Measurements from ENCODE around the gene BEST1.

DNA sequence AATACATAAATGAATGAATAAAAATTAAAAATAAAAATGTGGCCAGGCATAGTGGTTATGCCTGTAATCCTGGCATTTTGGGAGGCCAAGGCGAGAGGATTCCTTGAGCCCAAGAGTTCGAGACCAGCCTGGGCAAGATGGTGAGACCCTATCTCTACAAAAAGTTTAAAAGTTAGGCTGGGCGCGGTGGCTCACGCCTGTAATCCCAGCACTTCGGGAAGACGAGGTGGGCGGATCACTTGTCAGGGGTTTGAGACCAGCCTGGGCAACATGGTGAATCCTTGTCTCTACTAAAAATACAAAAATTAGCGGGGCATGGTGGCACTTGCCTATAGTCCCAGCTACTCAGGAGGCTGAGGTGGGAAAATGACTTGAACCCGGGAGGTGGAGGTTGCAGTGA lies 9.7 kb upstream of the BEST1 start:
- TF ChIP-seq, protein P1, sequence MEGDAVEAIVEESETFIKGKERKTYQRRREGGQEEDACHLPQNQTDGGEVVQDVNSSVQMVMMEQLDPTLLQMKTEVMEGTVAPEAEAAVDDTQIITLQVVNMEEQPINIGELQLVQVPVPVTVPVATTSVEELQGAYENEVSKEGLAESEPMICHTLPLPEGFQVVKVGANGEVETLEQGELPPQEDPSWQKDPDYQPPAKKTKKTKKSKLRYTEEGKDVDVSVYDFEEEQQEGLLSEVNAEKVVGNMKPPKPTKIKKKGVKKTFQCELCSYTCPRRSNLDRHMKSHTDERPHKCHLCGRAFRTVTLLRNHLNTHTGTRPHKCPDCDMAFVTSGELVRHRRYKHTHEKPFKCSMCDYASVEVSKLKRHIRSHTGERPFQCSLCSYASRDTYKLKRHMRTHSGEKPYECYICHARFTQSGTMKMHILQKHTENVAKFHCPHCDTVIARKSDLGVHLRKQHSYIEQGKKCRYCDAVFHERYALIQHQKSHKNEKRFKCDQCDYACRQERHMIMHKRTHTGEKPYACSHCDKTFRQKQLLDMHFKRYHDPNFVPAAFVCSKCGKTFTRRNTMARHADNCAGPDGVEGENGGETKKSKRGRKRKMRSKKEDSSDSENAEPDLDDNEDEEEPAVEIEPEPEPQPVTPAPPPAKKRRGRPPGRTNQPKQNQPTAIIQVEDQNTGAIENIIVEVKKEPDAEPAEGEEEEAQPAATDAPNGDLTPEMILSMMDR (IDR thresholded peaks at IDR 0.05; ENCODE audit: borderline replicate concordance, extremely low read depth, low read length, poor library complexity, severe bottlenecking): no peak
- no peak for TF ChIP-seq EZH2 (IDR thresholded peaks at IDR 0.05; ENCODE audit: borderline replicate concordance, low read depth, low read length, severe bottlenecking)

All from DND-41 (cell line).